ENCODE data around the gene C2orf92.

DNA sequence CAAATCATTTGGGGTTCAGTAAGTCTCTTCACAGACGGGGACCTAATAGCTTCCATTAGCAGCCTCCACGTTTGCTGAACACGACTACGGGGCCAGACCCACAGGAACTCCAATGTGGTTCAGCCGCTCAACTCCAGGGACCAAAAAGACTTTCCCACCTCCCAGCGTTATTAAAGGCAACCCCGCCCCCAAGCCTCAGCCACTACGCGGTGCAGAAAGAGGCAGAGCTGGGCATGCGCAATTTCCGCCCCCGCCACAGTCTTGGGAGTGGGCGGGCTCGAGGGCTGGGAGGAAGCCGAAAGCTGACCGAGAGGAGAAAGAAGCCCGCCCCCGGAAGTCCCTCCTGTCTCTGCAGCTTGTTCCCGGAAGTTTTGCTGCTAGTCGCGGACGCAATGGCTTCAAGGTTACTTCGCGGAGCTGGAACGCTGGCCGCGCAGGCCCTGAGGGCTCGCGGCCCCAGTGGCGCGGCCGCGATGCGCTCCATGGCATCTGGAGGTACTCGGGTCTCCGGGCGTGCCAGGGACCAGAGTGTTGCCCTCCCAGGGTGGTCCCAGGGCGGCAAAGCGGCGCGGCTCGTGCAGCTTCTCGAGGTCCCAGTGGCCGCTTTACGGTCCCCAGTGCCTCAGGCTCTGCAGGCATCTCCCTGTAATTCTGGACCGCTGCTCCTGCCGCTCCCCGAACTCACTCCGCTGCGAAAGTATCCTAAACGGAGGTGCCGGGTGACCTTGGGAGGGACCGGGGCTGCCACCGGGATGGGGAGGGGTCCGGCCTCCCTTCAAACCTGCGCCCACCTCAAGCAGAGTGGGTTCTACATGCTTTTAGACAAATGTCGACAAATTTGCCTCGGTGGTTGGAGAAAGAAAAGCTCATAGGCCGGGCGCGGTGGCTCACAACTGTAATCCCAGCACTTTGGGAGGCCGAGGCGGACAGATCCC is 23.6 kb upstream of the C2orf92 start, which contains the start of gene COX5B:
- TF ChIP-seq GATA2 (IDR thresholded peaks at IDR 0.05; ENCODE audit: low read depth, low read length), result no peak
- no peak for TF ChIP-seq GATA3 (IDR thresholded peaks at IDR 0.05; ENCODE audit: low read depth, low read length)
